K562 (cell line): ENCODE results near the gene SEC14L5. TPM values are rescaled to one million over a fixed set of nuclear protein-coding genes. Genes with fewer than 3 reads are reported as not detected.
A peak's percentile ranks its signal among the peaks of the same experiment; 100 is the strongest.

Experiments
- ATAC-seq: fragments of 200-7000 bp; cut with Tn5 transposase; 3 replicates; pipeline ENCODE4 v1.9.1; 2020; ENCODE audit warnings: moderate library complexity
- BruUV-seq: library from RNA; stranded (reverse); fragments of 400-500 nt; replicated peaks from 2 replicates; lab custom pipeline; 2021; lab: Mats Ljungman, UMichigan
- CTCF ChIA-PET: fragments of 300-600 bp; formaldehyde crosslinking; extraction: SDS; loops from one replicate; lab custom pipeline; 2021; ENCODE audit warnings: low intra/inter-chr PET ratio; lab: Yijun Ruan, JAX
- POLR2A ChIA-PET: fragments of 300-600, 350-650 bp; sonication (Branson Sonifier 250); formaldehyde crosslinking; extraction: SDS; loops from one replicate; lab custom pipeline; 2021; ENCODE audit warnings: antibody characterized with exemption, inconsistent platforms; lab: Yijun Ruan, JAX
- DNase-seq, 4 experiments: peaks; one replicate each; pipeline versions ENCODE4 v3.0.0 to v3.0.0-alpha.2; 2011 to 2018; ENCODE audit warnings: low spot score in 3 of 4, mixed read lengths in 3 of 4; ENCODE audit errors: extremely low read depth in 1 of 4
- FAIRE-seq: peaks from 2 replicates; lab custom pipeline; 2011; peaks lifted over from hg19 to GRCh38; lab: Jason Lieb, UNC
- H2AFZ ChIP-seq: 2 replicates; pipeline ENCODE4 v1.6.0; 2011; ENCODE audit warnings: low read depth, low read length, control low read depth, inconsistent platforms
- H3K27ac ChIP-seq: fragments of 200-600 bp; 3 replicates; pipeline ENCODE4 v1.8.0; 2011; ENCODE audit warnings: low read depth, mild to moderate bottlenecking, control low read depth, inconsistent platforms, low read length, moderate library complexity, mixed read lengths; ENCODE audit errors: extremely low read depth
- H3K27me3 ChIP-seq, 2 experiments: fragments of 300-600 bp in 1 of 2; 2 replicates in 1 of 2; 3 replicates in 1 of 2; pipeline versions ENCODE4 v1.6.0 to v1.8.0; 2011; ENCODE audit warnings: inconsistent platforms in 2 of 2, low read length in 2 of 2, mild to moderate bottlenecking in 1 of 2, mixed read lengths in 1 of 2, moderate library complexity in 1 of 2; ENCODE audit not compliant: control insufficient read depth in 2 of 2, insufficient read depth in 2 of 2
- H3K36me3 ChIP-seq: fragments of 300-600 bp; 3 replicates; pipeline ENCODE4 v1.8.0; 2011; ENCODE audit warnings: mild to moderate bottlenecking, low read length, inconsistent platforms; ENCODE audit not compliant: control insufficient read depth, insufficient read depth
- H3K4me1 ChIP-seq, 2 experiments: fragments of 200-600 bp in 1 of 2; replicated peaks in 1 of 2; 2 replicates in 1 of 2; 3 replicates in 1 of 2; pipeline versions ENCODE4 v1.5.1 to v1.8.0; 2011; ENCODE audit warnings: inconsistent platforms in 2 of 2, low read length in 2 of 2, mild to moderate bottlenecking in 1 of 2, mixed read lengths in 1 of 2, moderate library complexity in 1 of 2; ENCODE audit not compliant: control insufficient read depth in 2 of 2, insufficient read depth in 2 of 2
- H3K4me2 ChIP-seq: 2 replicates; pipeline ENCODE4 v1.6.1; 2011; ENCODE audit warnings: low read length, control low read depth, inconsistent platforms, mixed read lengths; ENCODE audit not compliant: insufficient read depth
- H3K4me3 ChIP-seq: fragments of 200-600 bp; sonication (generic), shearing (Covaris generic); 2 replicates; pipeline ENCODE4 v1.5.1; 2016; ENCODE audit warnings: control low read depth, inconsistent platforms
- H3K79me2 ChIP-seq: fragments of 200-600 bp; 3 replicates; pipeline ENCODE4 v1.8.0; 2011; ENCODE audit warnings: low read length, inconsistent platforms; ENCODE audit not compliant: control insufficient read depth, insufficient read depth
- H3K9ac ChIP-seq, 2 experiments: 2 replicates each; pipeline versions ENCODE4 v1.6.0 to v1.6.1; 2011; ENCODE audit warnings: low read depth in 2 of 2, low read length in 2 of 2, control low read depth in 1 of 2, inconsistent platforms in 1 of 2, mild to moderate bottlenecking in 1 of 2, mixed read lengths in 1 of 2; ENCODE audit not compliant: insufficient read depth in 1 of 2
- H3K9me1 ChIP-seq: one replicate; pipeline ENCODE4 v1.6.0; 2011; ENCODE audit warnings: inconsistent platforms, mild to moderate bottlenecking, low read length, moderate library complexity; ENCODE audit not compliant: control insufficient read depth, insufficient read depth
- H3K9me3 ChIP-seq: replicated peaks from 2 replicates; pipeline ENCODE4 v1.5.1; 2011; ENCODE audit warnings: low read depth, low read length, inconsistent platforms; ENCODE audit not compliant: control insufficient read depth, insufficient read depth
- H4K20me1 ChIP-seq: replicated peaks from 2 replicates; pipeline ENCODE4 v1.6.1; 2011; ENCODE audit warnings: low read length, inconsistent platforms, mixed read lengths; ENCODE audit not compliant: control insufficient read depth, insufficient read depth
- EP400 ChIP-seq: fragments of 450-650 bp; IDR thresholded peaks from 2 replicates; pipeline ENCODE4 v1.6.1; 2017; ENCODE audit warnings: antibody characterized with exemption, mild to moderate bottlenecking, moderate library complexity
- ESRRA ChIP-seq: fragments of 450-650 bp; IDR thresholded peaks from 2 replicates; pipeline ENCODE4 v1.6.1; 2014; ENCODE audit warnings: low read depth, mild to moderate bottlenecking, moderate library complexity, borderline replicate concordance
- PRMT5 ChIP-seq: sonication (generic); formaldehyde crosslinking; IDR thresholded peaks from 2 replicates; pipeline ENCODE4 v1.5.0; 2020; ENCODE audit warnings: missing genetic modification reagents
- TCF7 ChIP-seq: sonication (generic); IDR thresholded peaks from 2 replicates; pipeline ENCODE4 v1.6.1; 2016; ENCODE audit warnings: antibody characterized with exemption, borderline replicate concordance
- THAP12 ChIP-seq: fragments of 250-450 bp; sonication (Bioruptor Pico); IDR thresholded peaks from 2 replicates; pipeline ENCODE4 v1.9.0; 2021; ENCODE audit warnings: mild to moderate bottlenecking, inconsistent platforms
- VEZF1 ChIP-seq: fragments of 200-800 bp; sonication (Bioruptor generic); IDR thresholded peaks from 2 replicates; pipeline ENCODE4 v1.6.1; 2017; ENCODE audit warnings: missing genetic modification characterization, missing compliant biosample characterization
- ZNF318 ChIP-seq, 2 experiments: fragments of 450-650 bp; IDR thresholded peaks; 2 replicates each; pipeline ENCODE4 v1.6.1; 2016; ENCODE audit warnings: mild to moderate bottlenecking in 2 of 2, borderline replicate concordance in 1 of 2, low read depth in 1 of 2, moderate library complexity in 1 of 2
- WGBS: fragments of 100-300 bp; shearing (Covaris generic); methylation state at CpG from one replicate; pipeline ENCODE4 v1.1.6; 2016; ENCODE audit warnings: low coverage, mixed read lengths; ENCODE audit not compliant: insufficient coverage; ENCODE audit errors: missing lambda C conversion rate; 5-methylcytosine and 5-hydroxymethylcytosine counted together
- in situ Hi-C: fragments of 300-500 bp; cut with MboI; formaldehyde crosslinking; loops from 4 replicates; pipeline ENCODE4 v1.15.0; 2018; ENCODE audit warnings: inconsistent platforms, mixed read lengths
- intact Hi-C: fragments of 100-400 bp; cut with micrococcal nuclease; formaldehyde crosslinking; loops from 2 replicates; pipeline ENCODE4 v1.14.2; 2022
- polyA plus RNA-seq, 8 experiments: library from polyadenylated mRNA; depleted of rRNA in 4 of 8; stranded (reverse) in 5 of 8; unstranded in 3 of 8; fragments of >200 nt; fragmentation: Nextera tagmentation in 2 of 8; fragmentation: Illumina TruSeq in 1 of 8; extraction: Ambion mirVana in 2 of 8; extraction: Trizol in 1 of 8; gene quantifications; 2 replicates each; pipeline versions ENCODE4 v1.2.1 to v1.2.3, GENCODE V29; 2011 to 2014; ENCODE audit warnings: inconsistent platforms in 1 of 8, missing spikeins in 1 of 8
- total RNA-seq, 7 experiments: library from RNA; depleted of rRNA in 6 of 7; stranded (reverse); fragments of >200 nt in 6 of 7; fragmentation: Illumina TruSeq in 2 of 7; extraction: Trizol in 2 of 7; gene quantifications; 2 replicates each; pipeline versions ENCODE4 v1.2.1 to v1.2.3, GENCODE V29; 2011 to 2021; ENCODE audit warnings: low replicate concordance in 1 of 7

The SEC14L5 gene
- total and polyA plus RNA-seq, 9 of the 15 experiments (the other 6 are each of a cell fraction or from before 2014, with no cell fraction given), result 0.11 TPM; not detected in 8

GRCh38 chr16:5060073-5060641 is 102.0 kb downstream of the SEC14L5 start:
- CTCF ChIA-PET, result no interaction called here
- H3K4me1 ChIP-seq, result no peaks in the 10 kb centered on the region; a peak in 1 of 5 replicates
- peak in 1 of 4 experiments; percentile 5 for DNase-seq
- ATAC-seq, result no peak
- intact Hi-C loops (no loop called here), in situ Hi-C loops (no loop called here)
- no peak overlapping the region for H3K4me2 ChIP-seq
- peaks cover 24 to 63% of the 10 kb centered on the region in 2 experiments; a peak in 4 of 5 replicates for H3K27me3 ChIP-seq
- 0 out of 2 replicates have a peak, but pooled peaks cover 4% of the 10 kb centered on the region for H4K20me1 ChIP-seq
- H2AFZ ChIP-seq, result no peak overlapping the region
- no peak overlapping the region for H3K4me3 ChIP-seq
- no peaks in the 10 kb centered on the region for H3K36me3 ChIP-seq
- no peak for FAIRE-seq
- H3K9ac ChIP-seq, result 0 out of 4 replicates have a peak overlapping the region, but pooled peaks of 1 of the 2 experiments have one; percentile 31
- TF ChIP-seq ZNF318 (IDR thresholded peaks at IDR 0.05; ENCODE audit: borderline replicate concordance in 1 of 2, low read depth in 1 of 2), result no peak
- no peak for TF ChIP-seq PRMT5
- TF ChIP-seq EP400, result no peak
- TF ChIP-seq TCF7, result no peak
- TF ChIP-seq ESRRA, result no peak
- TF ChIP-seq THAP12, result no peak
- no peak for TF ChIP-seq VEZF1 (CRISPR knock-in tag)
- POLR2A ChIA-PET, result interaction anchor here (0.5 kb wide), 1 partner anchor 98 kb away, joined by 3 read pairs; no protein-coding TSS in a partner anchor
- no peaks in the 10 kb centered on the region for H3K9me3 ChIP-seq
- no TSS peak for BruUV-seq
- 3% methylated on average over 7 of the region's 10 CpGs for WGBS
- no peak overlapping the region for H3K27ac ChIP-seq
- no peaks in the 10 kb centered on the region for H3K9me1 ChIP-seq
- H3K79me2 ChIP-seq, result no peaks in the 10 kb centered on the region
